Astrocyte (in vitro differentiated cells and primary cell): ENCODE data around the gene FGFR3. TPM values are rescaled to one million over a fixed set of nuclear protein-coding genes. Genes with fewer than 3 reads are reported as not detected.

Experiments
- DNase-seq: peaks from one replicate; pipeline ENCODE4 v3.0.0-alpha.2; 2010; ENCODE audit warnings: low read depth
- FAIRE-seq: peaks from 2 replicates; lab custom pipeline; 2011; peaks lifted over from hg19 to GRCh38; lab: Jason Lieb, UNC
- H2AFZ ChIP-seq: 2 replicates; pipeline ENCODE4 v1.6.0; 2012; ENCODE audit warnings: low read depth, low read length, inconsistent platforms
- H3K27ac ChIP-seq: 2 replicates; pipeline ENCODE4 v1.5.1; 2011; ENCODE audit warnings: low read depth, low read length, inconsistent platforms
- H3K27me3 ChIP-seq: 2 replicates; pipeline ENCODE4 v1.6.0; 2011; ENCODE audit warnings: low read length, inconsistent platforms; ENCODE audit not compliant: insufficient read depth
- H3K36me3 ChIP-seq: 2 replicates; pipeline ENCODE4 v1.5.1; 2011; ENCODE audit warnings: low read length, inconsistent platforms; ENCODE audit not compliant: insufficient read depth
- H3K4me1 ChIP-seq: 2 replicates; pipeline ENCODE4 v1.5.1; 2011; ENCODE audit warnings: low read length, inconsistent platforms; ENCODE audit not compliant: insufficient read depth
- H3K4me2 ChIP-seq: 2 replicates; pipeline ENCODE4 v1.6.0; 2012; ENCODE audit warnings: low read length, inconsistent platforms
- H3K4me3 ChIP-seq: 2 replicates; pipeline ENCODE4 v1.5.1; 2011; ENCODE audit warnings: low read depth, mild to moderate bottlenecking, low read length, inconsistent platforms; ENCODE audit not compliant: insufficient read depth
- H3K79me2 ChIP-seq: 2 replicates; pipeline ENCODE4 v1.6.0; 2012; ENCODE audit warnings: mild to moderate bottlenecking, low read length, inconsistent platforms; ENCODE audit not compliant: insufficient read depth
- H3K9ac ChIP-seq: 2 replicates; pipeline ENCODE4 v1.6.0; 2012; ENCODE audit warnings: mild to moderate bottlenecking, low read length, inconsistent platforms
- H3K9me3 ChIP-seq: 2 replicates; pipeline ENCODE4 v1.5.1; 2012; ENCODE audit warnings: low read depth, mild to moderate bottlenecking, low read length, inconsistent platforms; ENCODE audit not compliant: insufficient read depth
- H4K20me1 ChIP-seq: 2 replicates; pipeline ENCODE4 v1.6.0; 2012; ENCODE audit warnings: low read length, inconsistent platforms; ENCODE audit not compliant: insufficient read depth
- H3K27ac Mint-ChIP-seq: one replicate; pipeline ENCODE4 v1.8.0; 2021; ENCODE audit warnings: mild to moderate bottlenecking, mixed read lengths; ENCODE audit not compliant: unreplicated experiment
- H3K27me3 Mint-ChIP-seq: one replicate; pipeline ENCODE4 v1.8.0; 2021; ENCODE audit warnings: low read depth, mixed read lengths; ENCODE audit not compliant: unreplicated experiment
- H3K36me3 Mint-ChIP-seq: one replicate; pipeline ENCODE4 v1.8.0; 2021; ENCODE audit warnings: low read depth, mixed read lengths; ENCODE audit not compliant: unreplicated experiment
- H3K4me1 Mint-ChIP-seq: one replicate; pipeline ENCODE4 v1.8.0; 2021; ENCODE audit warnings: low read depth, mixed read lengths; ENCODE audit not compliant: unreplicated experiment
- H3K4me3 Mint-ChIP-seq: one replicate; pipeline ENCODE4 v1.8.0; 2021; ENCODE audit warnings: mild to moderate bottlenecking, moderate library complexity, mixed read lengths; ENCODE audit not compliant: unreplicated experiment
- H3K9me3 Mint-ChIP-seq: one replicate; pipeline ENCODE4 v1.8.0; 2021; ENCODE audit warnings: mild to moderate bottlenecking, mixed read lengths; ENCODE audit not compliant: unreplicated experiment
- CTCF ChIP-seq: IDR thresholded peaks from 2 replicates; pipeline ENCODE4 v1.5.1; 2011; ENCODE audit warnings: low read depth, mild to moderate bottlenecking, inconsistent platforms, low read length, moderate library complexity; ENCODE audit not compliant: insufficient read depth
- EZH2 ChIP-seq: IDR thresholded peaks from 2 replicates; pipeline ENCODE4 v1.6.1; 2012; ENCODE audit warnings: mild to moderate bottlenecking, low read length, inconsistent platforms; ENCODE audit not compliant: insufficient read depth
- total RNA-seq: library from RNA; stranded (reverse); gene quantifications from 2 replicates; pipeline ENCODE4 v1.2.1, GENCODE V29; 2021

FGFR3 gene
- total RNA-seq, 1 donor from 2014 or later, result 3.9 TPM

GRCh38 chr4:1804638-1805492 is 11.8 kb downstream of the FGFR3 start:
- H3K4me3 ChIP-seq, result no peak overlapping the region
- no peaks in the 10 kb centered on the region for H3K79me2 ChIP-seq
- H4K20me1 ChIP-seq, result peaks cover 7% of the 10 kb centered on the region
- no peaks in the 10 kb centered on the region for H3K36me3 ChIP-seq
- H2AFZ ChIP-seq, result no peak overlapping the region
- no peaks in the 10 kb centered on the region for H3K4me1 ChIP-seq
- TF ChIP-seq CTCF, result no peak
- no peak for TF ChIP-seq EZH2
- H3K9me3 ChIP-seq, result no peaks in the 10 kb centered on the region
- Mint-ChIP-seq H3K27ac (no peak overlapping the region), H3K36me3 (no peaks in the 10 kb centered on the region), H3K4me3 (peak overlapping the region; percentile 27), H3K9me3 (no peaks in the 10 kb centered on the region), H3K4me1 (no peaks in the 10 kb centered on the region), H3K27me3 (peaks cover 2% of the 10 kb centered on the region)
- H3K9ac ChIP-seq, result no peak overlapping the region
- no peak overlapping the region for H3K27ac ChIP-seq
- H3K4me2 ChIP-seq, result no peak overlapping the region
- no peaks in the 10 kb centered on the region for H3K27me3 ChIP-seq
- FAIRE-seq, result no peak
- no peak for DNase-seq

GRCh38 chr4:1805493-1806222 is 12.6 kb downstream of the FGFR3 start:
- Histone ChIP-seq H3K4me3 (no peak overlapping the region), H3K79me2 (no peaks in the 10 kb centered on the region), H3K9ac (no peak overlapping the region), H3K36me3 (no peaks in the 10 kb centered on the region), H3K27ac (no peak overlapping the region), H2AFZ (no peak overlapping the region), H3K4me2 (no peak overlapping the region), H3K27me3 (no peaks in the 10 kb centered on the region), H3K9me3 (no peaks in the 10 kb centered on the region), H4K20me1 (peaks cover 15% of the 10 kb centered on the region), H3K4me1 (no peaks in the 10 kb centered on the region)
- H3K4me3 Mint-ChIP-seq, result no peak overlapping the region
- no peak overlapping the region for H3K27ac Mint-ChIP-seq
- no peak for TF ChIP-seq CTCF
- no peak for TF ChIP-seq EZH2
- H3K27me3 Mint-ChIP-seq, result no peaks in the 10 kb centered on the region
- FAIRE-seq (no peak), DNase-seq (no peak)
- H3K9me3 Mint-ChIP-seq, result no peaks in the 10 kb centered on the region
- H3K36me3 Mint-ChIP-seq, result no peaks in the 10 kb centered on the region
- no peaks in the 10 kb centered on the region for H3K4me1 Mint-ChIP-seq

GRCh38 chr4:1806223-1806564 is 13.1 kb downstream of the FGFR3 start:
- Histone ChIP-seq H3K4me3 (no peak overlapping the region), H3K4me2 (no peak overlapping the region), H4K20me1 (peaks cover 16% of the 10 kb centered on the region), H3K9me3 (no peaks in the 10 kb centered on the region), H3K27ac (no peak overlapping the region), H3K36me3 (no peaks in the 10 kb centered on the region), H3K9ac (no peak overlapping the region), H3K4me1 (no peaks in the 10 kb centered on the region), H3K79me2 (no peaks in the 10 kb centered on the region), H3K27me3 (no peaks in the 10 kb centered on the region), H2AFZ (no peak overlapping the region)
- no peak overlapping the region for H3K27ac Mint-ChIP-seq
- no peak overlapping the region for H3K4me3 Mint-ChIP-seq
- TF ChIP-seq EZH2, result no peak
- no peak for TF ChIP-seq CTCF
- H3K36me3 Mint-ChIP-seq, result no peaks in the 10 kb centered on the region
- DNase-seq (no peak), FAIRE-seq (no peak)
- no peaks in the 10 kb centered on the region for H3K27me3 Mint-ChIP-seq
- H3K9me3 Mint-ChIP-seq, result no peaks in the 10 kb centered on the region
- H3K4me1 Mint-ChIP-seq, result no peaks in the 10 kb centered on the region
